Fibroblast of skin of abdomen (primary cell): ENCODE data around the gene ZFX.
"Not testable (repeated sequence)": the region's sequence is repeated elsewhere in the genome, so short reads cannot be mapped to it uniquely, and the experiment has no call there.

Experiments used
- DNase-seq: peaks from one replicate; pipeline ENCODE4 v3.0.0-alpha.2; 2013

Gene ZFX

DNA sequence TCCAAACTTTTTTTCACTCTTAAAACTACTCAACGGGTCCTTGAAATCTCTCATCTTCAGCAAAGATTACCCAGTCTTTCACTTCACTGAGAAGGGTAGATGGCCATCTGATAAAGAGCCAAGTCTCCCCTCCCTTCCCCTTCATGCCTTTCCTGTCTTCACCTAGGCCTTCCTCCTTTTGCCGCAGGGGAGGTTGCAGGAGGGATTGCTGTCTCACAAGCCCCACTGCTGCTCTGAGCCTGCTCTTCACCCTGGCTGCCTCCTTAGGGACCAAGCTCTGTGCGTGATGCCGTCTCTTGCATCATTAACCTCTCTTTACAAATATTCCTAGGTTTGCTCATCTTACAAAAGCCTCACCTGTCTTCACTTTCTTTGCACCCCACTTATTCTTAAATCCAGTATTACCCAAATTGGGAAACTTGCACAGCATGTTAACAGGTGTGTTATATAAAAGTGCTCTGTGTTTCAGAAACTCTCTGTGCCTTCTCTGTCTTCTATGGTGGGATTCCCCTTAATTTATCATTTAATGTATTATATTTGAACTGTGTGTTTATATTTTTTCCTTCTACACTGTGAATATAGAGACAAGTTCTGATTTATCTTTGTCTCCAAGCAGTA is 3.8 kb downstream of the ZFX start:
- peak; percentile 7 for DNase-seq

DNA sequence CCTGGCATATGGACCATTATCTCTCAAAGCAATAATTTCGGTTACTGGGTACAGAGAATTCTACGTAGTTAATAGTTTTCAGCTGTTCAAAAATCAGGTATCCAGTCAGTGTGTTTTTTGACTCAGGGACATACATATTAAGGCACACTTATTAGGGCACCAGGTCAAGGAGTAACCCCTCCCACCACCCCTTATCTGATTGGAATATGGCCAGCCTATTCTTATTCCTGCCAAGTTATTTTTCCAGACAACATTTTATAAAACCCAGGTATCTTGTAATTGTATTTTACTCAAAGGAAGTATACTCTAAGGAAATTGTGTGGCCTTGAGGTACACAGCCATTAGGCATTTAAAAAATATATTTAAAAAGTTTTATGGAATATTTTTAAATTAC is 4.3 kb downstream of the ZFX start:
- DNase-seq = no peak

DNA sequence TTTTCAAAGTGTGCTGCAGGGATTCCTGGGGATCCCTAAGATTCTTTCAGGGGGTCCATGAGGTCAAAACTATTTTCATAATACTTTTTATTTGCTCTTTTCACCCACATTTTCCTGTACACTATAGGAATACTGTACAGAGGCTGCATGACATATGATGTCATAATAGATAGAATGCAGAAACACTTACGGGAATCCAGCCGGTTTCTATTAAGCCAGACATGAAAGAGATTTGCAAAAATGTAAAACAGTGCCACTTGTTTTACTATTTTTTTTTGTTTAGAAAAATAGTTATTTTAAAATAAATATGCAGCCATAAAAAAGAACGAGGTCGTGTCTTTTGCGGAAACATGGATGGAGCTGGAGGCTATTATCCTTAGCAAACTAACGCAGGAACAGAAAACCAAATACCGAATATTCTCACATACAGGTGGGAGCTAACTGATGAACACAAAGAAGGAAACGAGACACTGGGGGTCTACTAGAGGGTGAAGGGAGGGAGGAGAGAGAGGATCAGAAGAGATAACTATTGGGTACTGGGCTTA is 5.0 kb downstream of the ZFX start:
- peak; percentile 52 for DNase-seq

DNA sequence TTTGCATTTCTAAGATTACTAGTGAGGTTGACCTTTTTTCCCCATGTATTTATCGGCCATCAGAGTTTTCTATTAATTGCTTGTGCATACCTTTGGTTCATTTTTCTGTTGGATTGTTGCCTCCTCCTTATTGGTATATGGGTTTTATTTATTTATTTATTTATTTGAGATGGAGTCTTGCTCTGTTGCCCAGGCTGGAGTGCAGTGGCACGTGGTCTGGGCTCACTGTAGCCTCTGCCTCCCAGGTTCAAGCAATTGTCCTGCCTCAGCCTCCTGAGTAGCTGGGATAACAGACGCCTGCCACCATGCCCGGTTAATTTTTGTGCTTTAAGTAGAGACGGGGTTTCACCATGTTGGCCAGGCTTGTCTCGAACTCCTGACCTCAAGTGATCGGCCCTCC is 6.2 kb downstream of the ZFX start:
- not testable (repeated sequence) for DNase-seq

DNA sequence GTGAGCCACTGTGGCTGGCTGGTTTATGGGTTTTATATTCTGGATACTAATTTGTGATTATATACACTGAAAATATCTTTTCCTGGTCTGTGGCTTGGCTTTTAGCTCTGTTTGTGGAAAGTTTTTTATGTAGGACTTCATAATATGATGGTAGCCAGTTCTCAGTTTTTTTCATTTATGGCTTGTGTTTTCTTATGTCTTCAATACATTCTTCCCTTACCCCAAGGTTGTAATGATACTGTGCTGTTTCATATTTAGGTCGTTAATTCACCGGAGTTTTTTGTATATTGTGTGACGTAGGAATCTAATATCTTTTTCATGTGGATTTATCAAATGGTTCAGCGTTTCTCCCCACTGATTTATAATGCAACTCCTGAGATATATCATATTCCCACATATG is 6.6 kb downstream of the ZFX start:
- DNase-seq = no peak

GRCh38 chrX:24158881-24159280 is 9.4 kb downstream of the ZFX start:
- no peak for DNase-seq

DNA sequence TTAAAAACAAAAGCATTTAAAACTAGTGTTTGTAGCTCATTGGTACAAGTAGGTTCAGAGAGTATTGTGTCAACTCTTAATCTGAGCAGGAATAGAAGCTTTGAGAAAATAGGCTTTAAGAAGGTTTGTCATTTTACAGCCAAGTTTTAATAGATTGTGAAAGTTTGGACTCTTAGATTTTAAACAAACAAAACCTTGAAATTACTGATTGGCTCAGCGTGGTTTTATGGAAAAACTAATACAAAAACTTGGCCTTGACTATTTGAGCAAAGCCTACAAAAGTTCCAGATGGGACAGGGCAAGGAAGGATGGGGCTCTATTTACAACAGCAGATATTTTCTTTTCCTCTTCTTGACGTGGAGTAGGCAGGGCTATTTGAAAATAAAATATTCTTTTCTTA is 16.5 kb downstream of the ZFX start:
- DNase-seq = no peak

GRCh38 chrX:24167719-24168472 is 18.4 kb downstream of the ZFX start:
- DNase-seq = peak; percentile 23

DNA sequence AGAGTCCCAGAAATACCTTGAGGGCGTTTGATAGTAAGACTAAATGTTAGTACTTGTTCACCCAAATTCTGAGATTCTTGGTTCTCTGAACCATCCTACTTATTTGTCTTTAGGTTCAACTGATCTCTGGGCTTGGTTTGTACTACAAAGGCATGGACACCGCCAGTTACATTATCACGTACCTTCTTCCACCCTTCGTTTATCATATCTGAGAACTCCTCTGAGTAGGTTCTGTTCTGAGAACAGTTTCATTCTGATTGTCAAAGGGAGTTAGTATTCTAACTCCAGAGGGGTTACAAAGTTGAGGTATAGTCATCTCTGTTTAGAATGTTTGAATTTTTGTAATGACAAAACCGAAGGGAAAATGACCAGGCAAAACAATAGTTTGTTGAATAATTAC is 19.3 kb downstream of the ZFX start:
- no peak for DNase-seq

- peak; percentile 18 for DNase-seq
Measured at GRCh38 chrX:24169211-24169610, 19.7 kb downstream of the ZFX start.

DNA sequence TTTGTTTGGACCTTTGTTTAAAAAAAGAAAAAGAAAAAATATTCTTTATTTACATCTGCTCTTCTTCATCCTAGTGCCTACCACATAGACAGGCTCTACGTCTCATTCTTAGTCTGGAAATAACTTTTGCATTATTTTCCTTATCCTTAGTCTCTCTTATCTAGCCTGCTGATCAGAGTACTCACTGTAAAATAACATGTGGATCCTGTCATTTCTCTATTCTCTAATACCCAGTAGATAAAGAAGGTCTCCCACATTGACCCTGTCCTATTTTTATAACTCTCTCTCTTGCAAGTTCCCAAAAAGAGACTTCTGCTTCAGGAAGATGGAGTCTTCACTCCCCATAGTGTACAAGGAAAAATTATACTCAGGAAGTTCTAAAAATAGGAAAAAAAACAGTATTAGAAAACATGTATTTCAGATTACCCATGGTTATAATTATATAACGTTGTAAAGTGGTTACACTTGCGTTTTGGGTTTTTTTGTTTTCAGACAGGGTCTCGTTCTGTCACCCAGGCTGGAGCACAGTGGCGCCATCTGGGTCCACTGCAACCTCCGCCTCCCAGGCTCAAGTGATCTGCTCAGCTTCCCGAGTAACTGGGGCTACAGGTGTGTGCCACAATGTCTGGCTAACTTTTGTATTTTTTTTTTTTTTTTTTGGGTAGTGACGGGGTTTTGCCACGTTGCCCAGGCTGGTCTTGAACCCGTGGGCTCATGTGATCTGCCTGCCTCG is 23.8 kb downstream of the ZFX start:
- DNase-seq = no peak

DNA sequence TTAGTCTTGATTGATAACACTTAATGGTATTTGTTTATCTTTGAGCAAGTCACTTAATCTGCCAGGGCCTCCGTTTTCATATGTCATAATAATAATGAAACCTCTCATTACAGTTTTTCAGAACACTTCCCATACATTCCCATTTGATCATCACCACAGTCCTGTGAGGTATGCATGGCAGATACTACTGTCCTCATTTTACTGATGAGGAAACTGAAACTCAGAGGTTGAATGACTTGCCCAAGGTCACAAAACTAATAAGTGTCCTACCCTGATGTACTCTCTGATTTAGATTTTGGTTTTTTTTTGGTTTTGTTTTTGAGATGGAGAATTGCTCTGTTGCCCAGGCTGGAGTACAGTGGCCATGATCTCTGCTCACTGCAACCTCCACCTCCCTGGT is 25.7 kb downstream of the ZFX start:
- no peak for DNase-seq

GRCh38 chrX:24178441-24178840 is 28.9 kb downstream of the ZFX start:
- no peak for DNase-seq

DNA sequence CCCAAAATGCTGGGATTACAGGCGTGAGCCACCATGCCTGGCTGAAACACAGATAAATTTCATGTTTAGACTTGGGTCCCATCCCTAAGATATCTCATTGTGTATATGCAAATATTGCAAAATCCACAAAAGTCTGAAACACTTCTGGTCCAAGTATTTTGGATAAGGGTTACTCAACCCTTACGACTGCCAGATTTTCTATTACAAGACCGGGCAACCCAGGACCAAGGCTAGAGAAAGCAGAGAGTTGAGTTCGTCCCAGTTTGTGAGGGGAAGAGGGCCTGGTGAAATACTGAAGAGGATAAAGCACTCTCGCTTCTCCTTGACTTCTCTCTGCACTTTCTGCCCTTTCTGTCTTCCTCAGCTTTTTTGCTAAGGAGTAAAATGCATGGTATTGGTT is 34.5 kb downstream of the ZFX start:
- no peak for DNase-seq

DNA sequence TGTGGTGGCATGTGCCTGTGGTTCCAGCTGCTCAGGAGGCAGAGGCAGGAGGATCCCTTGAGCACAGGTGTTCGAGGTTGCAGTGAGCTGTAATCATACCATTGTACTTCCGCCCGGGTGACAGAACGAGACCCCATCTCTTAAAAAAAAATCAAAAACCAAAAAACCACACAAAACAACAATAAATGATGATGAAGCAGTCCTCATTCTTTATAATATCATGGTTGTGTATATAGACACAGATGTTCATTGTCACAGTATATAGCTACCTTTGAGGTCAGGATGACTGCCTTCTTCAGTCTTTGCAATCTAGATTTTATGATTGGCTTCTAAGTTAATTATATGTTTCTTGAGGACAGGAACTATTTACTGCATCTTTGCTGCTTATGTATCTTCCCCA is 37.0 kb downstream of the ZFX start:
- no peak for DNase-seq

DNA sequence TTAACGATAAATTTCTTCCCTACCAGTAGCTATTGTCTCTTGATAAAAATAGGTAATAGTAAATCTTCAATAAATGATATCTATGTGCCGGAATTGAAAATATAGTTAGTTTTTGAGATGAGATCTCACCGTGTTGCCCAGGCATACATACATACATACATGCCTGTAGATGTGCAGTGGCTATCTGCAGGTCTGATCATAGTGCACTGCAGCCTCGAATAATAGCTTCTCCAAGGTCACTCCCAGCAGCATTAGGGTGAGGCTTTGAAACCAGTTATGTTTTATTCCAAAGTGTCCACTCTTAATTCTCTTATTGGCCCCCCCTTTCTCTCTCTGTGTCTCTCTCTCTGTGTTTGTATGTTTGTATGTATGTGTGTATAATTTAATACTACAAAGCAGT is 37.5 kb downstream of the ZFX start:
- DNase-seq = no peak

- no peak for DNase-seq
Measured at GRCh38 chrX:24189490-24189889, 40.0 kb downstream of the ZFX start.

DNA sequence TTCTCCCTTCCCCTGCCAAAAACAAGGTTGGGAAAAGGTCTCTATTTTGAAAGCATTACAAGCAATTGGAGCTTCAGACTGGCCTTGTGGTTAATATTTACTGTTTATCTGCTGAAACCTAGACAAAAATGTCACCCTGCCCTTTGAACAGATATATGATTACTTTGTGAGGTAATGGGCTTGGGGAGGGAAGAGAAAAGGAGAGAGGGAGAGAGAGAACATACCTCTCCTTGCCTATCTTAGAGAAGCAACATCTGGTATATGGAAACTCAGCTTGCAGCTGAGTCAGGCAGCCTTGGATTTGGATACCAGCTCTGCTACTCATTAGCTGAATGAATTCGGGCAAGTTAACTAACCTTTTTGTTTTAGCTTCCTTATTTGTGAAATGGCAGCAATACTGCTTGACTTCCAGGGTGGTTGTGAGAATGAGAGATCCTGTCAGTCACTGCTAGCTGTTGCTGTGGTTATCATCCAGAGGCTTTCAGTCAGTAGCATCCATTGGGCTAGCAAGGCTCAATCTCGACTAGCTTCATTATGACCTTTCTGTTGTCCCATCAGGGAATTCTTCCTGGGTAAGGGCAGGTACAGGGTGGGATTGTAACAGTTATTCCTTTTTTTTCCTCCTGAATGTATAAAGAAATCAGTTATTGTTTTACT is 41.1 kb downstream of the ZFX start:
- DNase-seq = peak; percentile 44

DNA sequence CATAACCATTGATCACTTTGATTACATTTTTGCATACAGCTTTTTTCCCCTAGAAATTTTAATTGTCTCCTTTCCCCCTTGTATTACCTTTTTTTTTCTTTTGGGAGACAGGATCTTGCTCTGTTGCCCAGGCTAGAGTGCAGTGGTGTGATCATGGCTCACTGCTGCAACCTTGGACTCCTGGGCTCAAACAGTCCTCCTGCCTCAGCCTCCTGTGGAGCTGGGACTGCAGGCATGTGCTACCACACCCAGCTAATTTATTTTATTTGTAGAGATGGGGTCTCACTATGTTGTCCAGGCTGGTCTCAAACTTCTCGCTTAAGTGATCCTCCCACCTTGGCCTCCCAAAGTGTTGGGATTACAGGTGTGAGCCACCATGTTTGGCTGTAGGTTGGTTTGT is 47.0 kb downstream of the ZFX start:
- DNase-seq = no peak

DNA sequence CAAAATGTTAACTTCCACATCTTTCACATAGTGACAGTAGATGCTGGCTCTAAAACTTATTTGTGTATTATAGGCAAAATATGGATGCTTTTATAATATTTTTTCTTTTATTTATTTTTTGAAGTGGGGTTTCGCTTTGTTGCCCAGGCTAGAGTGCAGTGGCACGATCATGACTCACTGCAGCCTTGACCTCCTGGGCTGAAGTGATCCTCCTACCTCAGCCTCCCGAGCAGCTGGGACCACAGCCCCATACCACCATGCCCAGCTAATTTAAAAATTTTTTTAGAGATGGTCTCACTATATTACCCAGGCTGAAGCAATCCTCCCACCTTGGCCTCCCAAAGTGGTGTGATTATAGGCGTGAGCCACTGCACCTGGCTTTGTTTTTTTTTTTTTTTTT is 48.6 kb downstream of the ZFX start:
- DNase-seq = no peak

GRCh38 chrX:24200133-24200532 is 50.6 kb downstream of the ZFX start:
- no peak for DNase-seq

DNA sequence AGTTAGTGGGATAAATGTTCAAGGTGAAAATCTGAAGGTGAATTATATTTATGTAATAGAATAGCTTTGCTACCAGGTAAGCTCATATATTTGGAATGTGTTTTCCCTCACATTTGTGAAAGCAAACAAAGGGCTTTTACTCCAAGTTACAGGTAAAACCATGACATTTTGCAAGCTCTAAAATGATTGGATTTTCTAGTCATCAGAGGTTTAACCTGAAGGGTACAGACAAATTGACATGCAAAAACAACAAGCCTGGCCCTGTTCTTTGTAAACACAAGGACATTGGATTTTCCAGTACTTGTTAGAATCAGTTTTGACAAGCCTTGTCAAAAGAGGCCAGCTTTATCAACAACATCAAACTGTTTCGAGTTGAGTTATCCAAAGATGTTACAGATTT is 51.7 kb downstream of the ZFX start:
- no peak for DNase-seq

GRCh38 chrX:24202465-24203031 is 53.0 kb downstream of the ZFX start:
- no peak for DNase-seq
